HepG2 (cell line): Measurements from ENCODE around the gene C22orf39. TPM values are rescaled to one million over a fixed set of nuclear protein-coding genes. Genes with fewer than 3 reads are reported as not detected.

ENCODE experiments used
- CEBPG ChIP-seq: IDR thresholded peaks from 2 replicates; pipeline ENCODE4 v1.6.1; 2016
- CTCF ChIP-seq: sonication (generic); formaldehyde crosslinking; IDR thresholded peaks from 2 replicates; pipeline ENCODE4 v1.5.0; 2020; ENCODE audit warnings: mild to moderate bottlenecking, missing genetic modification reagents, moderate library complexity
- HDAC2 ChIP-seq: sonication (generic); formaldehyde crosslinking; IDR thresholded peaks from 2 replicates; pipeline ENCODE4 v1.4.0; 2020; ENCODE audit warnings: missing genetic modification reagents
- KLF12 ChIP-seq: sonication (generic); formaldehyde crosslinking; IDR thresholded peaks from 2 replicates; pipeline ENCODE4 v1.4.0; 2020; ENCODE audit warnings: missing genetic modification reagents, borderline replicate concordance
- NFE2 ChIP-seq: sonication (generic); formaldehyde crosslinking; IDR thresholded peaks from 2 replicates; pipeline ENCODE4 v1.4.0; 2020; ENCODE audit warnings: missing genetic modification reagents
- PLRG1 ChIP-seq: fragments of 450-650 bp; conservative IDR thresholded peaks from 2 replicates; pipeline ENCODE4 v1.6.1; 2016
- REXO4 ChIP-seq: sonication (generic); formaldehyde crosslinking; IDR thresholded peaks from 2 replicates; pipeline ENCODE4 v1.8.0; 2022; ENCODE audit warnings: missing genetic modification reagents, mild to moderate bottlenecking, borderline replicate concordance
- SALL2 ChIP-seq: sonication (generic); formaldehyde crosslinking; IDR thresholded peaks from 2 replicates; pipeline ENCODE4 v1.8.1; 2023; ENCODE audit warnings: mild to moderate bottlenecking, missing genetic modification reagents, inconsistent platforms
- TCF7 ChIP-seq: sonication (generic); IDR thresholded peaks from 2 replicates; pipeline ENCODE4 v1.6.1; 2016; ENCODE audit warnings: antibody characterized with exemption, low read depth
- ZFP91 ChIP-seq: sonication (generic); formaldehyde crosslinking; IDR thresholded peaks from 2 replicates; pipeline ENCODE4 v1.9.0; 2022; ENCODE audit warnings: missing genetic modification reagents, mild to moderate bottlenecking, borderline replicate concordance
- ZKSCAN5 ChIP-seq: sonication (generic); formaldehyde crosslinking; IDR thresholded peaks from 2 replicates; pipeline ENCODE4 v1.5.1; 2020; ENCODE audit warnings: mild to moderate bottlenecking, missing genetic modification reagents
- ZNF280D ChIP-seq: sonication (generic); formaldehyde crosslinking; IDR thresholded peaks from 2 replicates; pipeline ENCODE4 v1.5.1; 2020; ENCODE audit warnings: mild to moderate bottlenecking, missing genetic modification reagents
- ZNF549 ChIP-seq: sonication (generic); formaldehyde crosslinking; IDR thresholded peaks from 2 replicates; pipeline ENCODE4 v1.5.0; 2020; ENCODE audit warnings: missing genetic modification reagents
- ZNF800 ChIP-seq: sonication (generic); formaldehyde crosslinking; IDR thresholded peaks from 2 replicates; pipeline ENCODE4 v1.4.0; 2020; ENCODE audit warnings: missing genetic modification reagents
- polyA plus RNA-seq, 8 experiments: library from polyadenylated mRNA; depleted of rRNA in 3 of 8; stranded (reverse) in 7 of 8; unstranded in 1 of 8; fragments of >200 nt; fragmentation: Illumina TruSeq in 4 of 8; extraction: Trizol in 4 of 8; gene quantifications; 2 replicates each; pipeline versions ENCODE4 v1.2.1 to v1.2.3, GENCODE V29; 2011 to 2016; ENCODE audit warnings: low read depth in 4 of 8, missing spikeins in 1 of 8, mixed read lengths in 1 of 8; ENCODE audit not compliant: insufficient read depth in 1 of 8
- total RNA-seq, 5 experiments: library from RNA; depleted of rRNA; stranded (reverse); fragments of >200 nt; fragmentation: Illumina TruSeq; extraction: Trizol; gene quantifications; 2 replicates each; pipeline ENCODE4 v1.2.3, GENCODE V29; 2016; ENCODE audit warnings: low read depth in 1 of 5
- TF ChIP-seq, protein P1 (sequence below): sonication (generic); formaldehyde crosslinking; IDR thresholded peaks from 2 replicates; pipeline ENCODE4 v1.4.0; 2020; ENCODE audit warnings: mild to moderate bottlenecking, missing genetic modification reagents

The C22orf39 gene
- total and polyA plus RNA-seq, 2 of the 13 experiments (the other 11 are each of a cell fraction or from before 2014, with no cell fraction given): 23.4 to 26.4 TPM

GRCh38 chr22:19479355-19480172 lies 32.1 kb upstream of the C22orf39 start, which contains the start of gene CDC45 (continued):
- no peak for TF ChIP-seq ZNF800 (CRISPR knock-in tag)
- no peak for TF ChIP-seq CTCF
- TF ChIP-seq TCF7: no peak
- peak; percentile 36; the same call in 1 of the 2 replicates for TF ChIP-seq KLF12 (CRISPR knock-in tag)
- TF ChIP-seq ZNF549 (CRISPR knock-in tag): no peak
- TF ChIP-seq CEBPG (CRISPR knock-in tag): 0 out of 2 replicates have a peak, but pooled peaks have one; percentile 3
- no peak for TF ChIP-seq REXO4
- no peak for TF ChIP-seq ZNF280D (CRISPR knock-in tag)
- TF ChIP-seq, protein P1, sequence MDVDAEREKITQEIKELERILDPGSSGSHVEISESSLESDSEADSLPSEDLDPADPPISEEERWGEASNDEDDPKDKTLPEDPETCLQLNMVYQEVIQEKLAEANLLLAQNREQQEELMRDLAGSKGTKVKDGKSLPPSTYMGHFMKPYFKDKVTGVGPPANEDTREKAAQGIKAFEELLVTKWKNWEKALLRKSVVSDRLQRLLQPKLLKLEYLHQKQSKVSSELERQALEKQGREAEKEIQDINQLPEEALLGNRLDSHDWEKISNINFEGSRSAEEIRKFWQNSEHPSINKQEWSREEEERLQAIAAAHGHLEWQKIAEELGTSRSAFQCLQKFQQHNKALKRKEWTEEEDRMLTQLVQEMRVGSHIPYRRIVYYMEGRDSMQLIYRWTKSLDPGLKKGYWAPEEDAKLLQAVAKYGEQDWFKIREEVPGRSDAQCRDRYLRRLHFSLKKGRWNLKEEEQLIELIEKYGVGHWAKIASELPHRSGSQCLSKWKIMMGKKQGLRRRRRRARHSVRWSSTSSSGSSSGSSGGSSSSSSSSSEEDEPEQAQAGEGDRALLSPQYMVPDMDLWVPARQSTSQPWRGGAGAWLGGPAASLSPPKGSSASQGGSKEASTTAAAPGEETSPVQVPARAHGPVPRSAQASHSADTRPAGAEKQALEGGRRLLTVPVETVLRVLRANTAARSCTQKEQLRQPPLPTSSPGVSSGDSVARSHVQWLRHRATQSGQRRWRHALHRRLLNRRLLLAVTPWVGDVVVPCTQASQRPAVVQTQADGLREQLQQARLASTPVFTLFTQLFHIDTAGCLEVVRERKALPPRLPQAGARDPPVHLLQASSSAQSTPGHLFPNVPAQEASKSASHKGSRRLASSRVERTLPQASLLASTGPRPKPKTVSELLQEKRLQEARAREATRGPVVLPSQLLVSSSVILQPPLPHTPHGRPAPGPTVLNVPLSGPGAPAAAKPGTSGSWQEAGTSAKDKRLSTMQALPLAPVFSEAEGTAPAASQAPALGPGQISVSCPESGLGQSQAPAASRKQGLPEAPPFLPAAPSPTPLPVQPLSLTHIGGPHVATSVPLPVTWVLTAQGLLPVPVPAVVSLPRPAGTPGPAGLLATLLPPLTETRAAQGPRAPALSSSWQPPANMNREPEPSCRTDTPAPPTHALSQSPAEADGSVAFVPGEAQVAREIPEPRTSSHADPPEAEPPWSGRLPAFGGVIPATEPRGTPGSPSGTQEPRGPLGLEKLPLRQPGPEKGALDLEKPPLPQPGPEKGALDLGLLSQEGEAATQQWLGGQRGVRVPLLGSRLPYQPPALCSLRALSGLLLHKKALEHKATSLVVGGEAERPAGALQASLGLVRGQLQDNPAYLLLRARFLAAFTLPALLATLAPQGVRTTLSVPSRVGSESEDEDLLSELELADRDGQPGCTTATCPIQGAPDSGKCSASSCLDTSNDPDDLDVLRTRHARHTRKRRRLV: no peak
- TF ChIP-seq SALL2: no peak
- TF ChIP-seq ZKSCAN5 (CRISPR knock-in tag): no peak
- no peak for TF ChIP-seq NFE2 (CRISPR knock-in tag)
- no peak for TF ChIP-seq PLRG1
- TF ChIP-seq HDAC2: peak; percentile 19; the same call in 1 of the 2 replicates
- peak; percentile 30; the same call in 1 of the 2 replicates for TF ChIP-seq ZFP91
